ENCODE results near the gene PLXNB1. TPM values are rescaled to one million over a fixed set of nuclear protein-coding genes. Genes with fewer than 3 reads are reported as not detected.

Gene PLXNB1
- total RNA-seq, 5 donors from 2014 or later (not counting 1 experiment from before 2014, with no cell fraction given) = 2.5 to 6.9 (median 5.9) TPM

DNA sequence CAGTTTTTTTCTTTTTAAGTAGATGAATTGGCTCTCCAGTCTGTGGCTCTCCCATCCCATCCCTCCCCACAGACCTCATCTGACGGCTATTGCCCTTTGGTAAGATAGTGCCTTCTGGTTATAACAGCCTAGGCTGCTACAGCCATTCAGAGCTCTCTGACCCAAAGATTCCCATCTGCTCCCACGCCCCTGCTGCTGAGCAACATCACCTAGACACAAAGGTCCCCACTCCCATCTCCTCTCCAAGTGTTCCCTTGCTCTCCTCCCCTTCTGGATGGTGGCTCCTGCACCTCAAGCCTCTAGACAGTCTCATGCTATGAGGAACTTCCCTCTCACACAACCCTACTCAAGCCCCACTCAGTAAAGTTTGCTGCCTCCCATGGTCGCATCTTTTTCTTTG lies 34.2 kb downstream of the PLXNB1 start:
- Histone ChIP-seq H3K9me3 (no peaks in the 10 kb centered on the region), H3K4me1 (ENCODE audit: control insufficient read depth in 1 of 2, extremely low read depth in 1 of 2, insufficient read depth in 2 of 2, low read length in 2 of 2) (no peaks in the 10 kb centered on the region), H3K36me3 (ENCODE audit: control insufficient read depth in 2 of 2, extremely low read depth in 1 of 2, insufficient read depth in 1 of 2, low read length in 1 of 2) (no peaks in the 10 kb centered on the region), H3K4me3 (ENCODE audit: control insufficient read depth in 1 of 2, extremely low read depth in 1 of 2, low read length in 1 of 2) (no peak overlapping the region), H3K27ac (ENCODE audit: low read length) (no peak overlapping the region), H3K27me3 (replicated peaks in 1 of 2; ENCODE audit: control insufficient read depth in 2 of 2, extremely low read depth in 1 of 2, insufficient read depth in 2 of 2, low read length in 1 of 2) (peaks cover 0 to 21% of the 10 kb centered on the region in 2 experiments)
- no peaks in the 10 kb centered on the region for H3K36me3 Mint-ChIP-seq
- H3K27ac Mint-ChIP-seq = no peak overlapping the region
- POLR2A ChIA-PET = interaction anchor here in 1 of 2 donors (0.6 kb wide), 1 partner anchor 142 kb away, joined by 4 read pairs; no protein-coding TSS in a partner anchor
- 76% methylated on average over 3 of the region's 3 CpGs for WGBS (ENCODE audit: insufficient coverage)
- no peak overlapping the region for H3K4me3 Mint-ChIP-seq
- peaks cover 11 to 17% of the 10 kb centered on the region in 2 donors for H3K27me3 Mint-ChIP-seq
- CTCF ChIA-PET = no interaction called here
- no peak for DNase-seq
- H3K9me3 Mint-ChIP-seq = no peaks in the 10 kb centered on the region
- no peaks in the 10 kb centered on the region for H3K4me1 Mint-ChIP-seq
- no peak for ATAC-seq (replicated peaks in 1 of 4)

DNA sequence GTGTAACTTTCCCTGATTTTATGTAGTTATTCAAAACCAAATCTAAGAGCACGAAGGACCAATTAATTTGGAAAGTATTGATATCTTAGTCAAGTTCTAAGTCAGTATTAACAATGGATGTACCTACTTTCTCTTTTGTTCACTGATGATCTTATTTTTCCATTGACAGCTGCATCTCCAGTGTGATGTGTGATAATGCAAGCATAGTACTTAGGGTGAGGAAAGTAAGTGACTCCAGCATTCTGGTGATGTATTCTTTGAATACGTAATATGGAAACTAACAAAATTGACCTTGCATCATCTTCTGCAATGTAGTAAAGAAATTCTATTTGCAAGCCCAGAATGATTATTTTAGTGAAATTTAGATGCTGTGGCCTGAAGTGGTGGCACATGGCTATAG lies 35.5 kb downstream of the PLXNB1 start:
- Mint-ChIP-seq H3K27me3 (peaks cover 10 to 17% of the 10 kb centered on the region in 2 donors), H3K27ac (no peak overlapping the region), H3K9me3 (no peaks in the 10 kb centered on the region), H3K4me1 (no peaks in the 10 kb centered on the region), H3K4me3 (no peak overlapping the region), H3K36me3 (no peaks in the 10 kb centered on the region)
- WGBS (ENCODE audit: insufficient coverage) = no CpG with 5 or more reads among the region's 2 CpGs
- ATAC-seq (replicated peaks in 1 of 4) (no peak), DNase-seq (no peak)
- Histone ChIP-seq H3K36me3 (ENCODE audit: control insufficient read depth in 2 of 2, extremely low read depth in 1 of 2, insufficient read depth in 1 of 2, low read length in 1 of 2) (no peaks in the 10 kb centered on the region), H3K27me3 (replicated peaks in 1 of 2; ENCODE audit: control insufficient read depth in 2 of 2, extremely low read depth in 1 of 2, insufficient read depth in 2 of 2, low read length in 1 of 2) (peaks cover 0 to 21% of the 10 kb centered on the region in 2 experiments), H3K4me1 (ENCODE audit: control insufficient read depth in 1 of 2, extremely low read depth in 1 of 2, insufficient read depth in 2 of 2, low read length in 2 of 2) (no peaks in the 10 kb centered on the region), H3K4me3 (ENCODE audit: control insufficient read depth in 1 of 2, extremely low read depth in 1 of 2, low read length in 1 of 2) (no peak overlapping the region), H3K9me3 (no peaks in the 10 kb centered on the region), H3K27ac (ENCODE audit: low read length) (no peak overlapping the region)
- ChIA-PET CTCF (no interaction called here), POLR2A (no interaction called here)

GRCh38 chr3:48388966-48389365 lies 40.9 kb downstream of the PLXNB1 start:
- H3K27ac Mint-ChIP-seq = no peak overlapping the region

DNA sequence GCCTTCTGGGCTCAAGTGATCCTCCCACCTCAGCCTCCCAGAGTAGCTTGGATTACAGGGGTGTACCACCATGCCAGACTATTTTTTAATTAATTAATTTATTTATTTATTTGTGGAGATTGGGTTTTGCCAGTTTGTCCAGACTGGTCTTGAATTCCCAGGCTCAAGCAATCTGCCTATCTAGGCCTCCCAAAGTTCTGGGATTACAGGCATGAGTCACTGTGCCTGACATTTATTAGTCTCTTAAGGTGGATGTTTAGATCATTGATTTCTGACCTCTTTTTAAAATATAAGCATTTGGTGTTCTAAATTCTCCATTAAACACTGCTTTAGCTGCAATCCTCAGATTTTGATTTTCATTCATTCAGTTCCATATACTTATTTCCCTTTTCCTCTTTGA lies 42.3 kb downstream of the PLXNB1 start:
- H3K27ac Mint-ChIP-seq = no peak overlapping the region
- H3K4me1 ChIP-seq (ENCODE audit: control insufficient read depth in 1 of 2, extremely low read depth in 1 of 2, insufficient read depth in 2 of 2, low read length in 2 of 2) = no peaks in the 10 kb centered on the region
- H3K4me3 ChIP-seq (ENCODE audit: control insufficient read depth in 1 of 2, extremely low read depth in 1 of 2, low read length in 1 of 2) = no peak overlapping the region
- H3K9me3 ChIP-seq = no peaks in the 10 kb centered on the region
- DNase-seq = no peak
- POLR2A ChIA-PET = interaction anchor here in 1 of 2 donors (0.6 kb wide), 1 partner anchor 25 kb away, joined by 3 read pairs; no protein-coding TSS in a partner anchor
- H3K9me3 Mint-ChIP-seq = no peaks in the 10 kb centered on the region
- peaks cover 3 to 12% of the 10 kb centered on the region in 2 donors for H3K27me3 Mint-ChIP-seq
- H3K27ac ChIP-seq (ENCODE audit: low read length) = no peak overlapping the region
- no peaks in the 10 kb centered on the region for H3K36me3 ChIP-seq (ENCODE audit: control insufficient read depth in 2 of 2, extremely low read depth in 1 of 2, insufficient read depth in 1 of 2, low read length in 1 of 2)
- CTCF ChIA-PET = interaction anchor here in 1 of 2 donors (1.3 kb wide), 1 partner anchor 13 kb away, joined by 4 read pairs; no protein-coding TSS in a partner anchor
- no peaks in the 10 kb centered on the region for H3K27me3 ChIP-seq (replicated peaks in 1 of 2; ENCODE audit: control insufficient read depth in 2 of 2, extremely low read depth in 1 of 2, insufficient read depth in 2 of 2, low read length in 1 of 2)
- no peaks in the 10 kb centered on the region for H3K4me1 Mint-ChIP-seq
- H3K4me3 Mint-ChIP-seq = no peak overlapping the region
- ATAC-seq (replicated peaks in 1 of 4) = no peak
- H3K36me3 Mint-ChIP-seq = no peaks in the 10 kb centered on the region

More at GRCh38 chr3:48388966-48389365, 40.9 kb downstream of the PLXNB1 start:
- no CpG with 5 or more reads among the region's 2 CpGs for WGBS (ENCODE audit: insufficient coverage)
- H3K36me3 ChIP-seq (ENCODE audit: control insufficient read depth in 2 of 2, extremely low read depth in 1 of 2, insufficient read depth in 1 of 2, low read length in 1 of 2) = no peaks in the 10 kb centered on the region
- no peak overlapping the region for H3K4me3 ChIP-seq (ENCODE audit: control insufficient read depth in 1 of 2, extremely low read depth in 1 of 2, low read length in 1 of 2)
- H3K27ac ChIP-seq (ENCODE audit: low read length) = no peak overlapping the region
- no peaks in the 10 kb centered on the region for H3K9me3 Mint-ChIP-seq
- no peaks in the 10 kb centered on the region for H3K4me1 ChIP-seq (ENCODE audit: control insufficient read depth in 1 of 2, extremely low read depth in 1 of 2, insufficient read depth in 2 of 2, low read length in 2 of 2)
- CTCF ChIA-PET = interaction anchor here in 1 of 2 donors (1.0 kb wide), 1 partner anchor 12 kb away, joined by 5 read pairs; no protein-coding TSS in a partner anchor
- POLR2A ChIA-PET = interaction anchor here (0.6 to 0.8 kb wide), 2 partner anchors 79 to 1038 kb away, joined by 3 read pairs; no protein-coding TSS in a partner anchor
- no peaks in the 10 kb centered on the region for H3K4me1 Mint-ChIP-seq
- no peaks in the 10 kb centered on the region for H3K36me3 Mint-ChIP-seq
- DNase-seq (no peak), ATAC-seq (replicated peaks in 1 of 4) (no peak)
- H3K9me3 ChIP-seq = no peaks in the 10 kb centered on the region
- H3K27me3 ChIP-seq (replicated peaks in 1 of 2; ENCODE audit: control insufficient read depth in 2 of 2, extremely low read depth in 1 of 2, insufficient read depth in 2 of 2, low read length in 1 of 2) = peaks cover 0 to 6% of the 10 kb centered on the region in 2 experiments
- H3K4me3 Mint-ChIP-seq = no peak overlapping the region
- H3K27me3 Mint-ChIP-seq = peaks cover 4 to 16% of the 10 kb centered on the region in 2 donors

DNA sequence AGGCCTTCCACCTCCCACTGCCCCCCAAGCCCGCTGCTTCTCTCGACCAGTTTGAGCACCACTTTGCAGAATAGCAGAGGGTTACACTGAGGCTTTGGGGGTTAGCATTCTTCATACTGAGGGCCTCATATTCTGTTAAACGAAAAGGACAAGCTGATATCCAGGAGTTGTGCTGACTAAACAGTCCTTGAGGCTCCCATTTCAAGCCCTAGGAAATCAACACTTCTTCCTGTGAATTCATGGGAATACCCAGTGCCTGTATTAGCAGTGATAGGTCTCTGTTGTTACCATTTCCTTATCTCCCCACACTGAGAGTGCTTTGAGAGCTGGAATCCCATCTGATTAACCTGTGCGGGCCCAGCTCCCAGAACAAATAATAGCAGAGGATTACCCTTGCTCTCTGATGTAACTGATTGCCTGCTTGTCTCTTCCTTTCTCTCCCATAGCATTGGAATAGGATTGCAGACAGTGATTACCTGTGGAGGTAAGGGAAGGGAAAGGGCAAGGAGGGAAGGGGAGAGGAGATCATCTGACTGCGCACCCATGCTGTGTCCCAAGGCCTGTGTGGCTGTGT lies 56.9 kb downstream of the PLXNB1 start:
- no peak overlapping the region for H3K4me3 ChIP-seq (ENCODE audit: control insufficient read depth in 1 of 2, extremely low read depth in 1 of 2, low read length in 1 of 2)
- peaks cover 0 to 2% of the 10 kb centered on the region in 2 donors for H3K27me3 Mint-ChIP-seq
- no peak overlapping the region for H3K27ac ChIP-seq (ENCODE audit: low read length)
- no peak for DNase-seq
- no peaks in the 10 kb centered on the region for H3K4me1 Mint-ChIP-seq
- no peaks in the 10 kb centered on the region for H3K4me1 ChIP-seq (ENCODE audit: control insufficient read depth in 1 of 2, extremely low read depth in 1 of 2, insufficient read depth in 2 of 2, low read length in 2 of 2)
- no peak overlapping the region for H3K27ac Mint-ChIP-seq
- no peaks in the 10 kb centered on the region for H3K36me3 ChIP-seq (ENCODE audit: control insufficient read depth in 2 of 2, extremely low read depth in 1 of 2, insufficient read depth in 1 of 2, low read length in 1 of 2)
- H3K27me3 ChIP-seq (replicated peaks in 1 of 2; ENCODE audit: control insufficient read depth in 2 of 2, extremely low read depth in 1 of 2, insufficient read depth in 2 of 2, low read length in 1 of 2) = peaks cover 0 to 2% of the 10 kb centered on the region in 2 experiments
- WGBS (ENCODE audit: insufficient coverage) = 100% methylated on average over 4 of the region's 5 CpGs
- CTCF ChIA-PET = interaction anchor here in 1 of 2 donors (0.7 kb wide), 1 partner anchor 23 kb away, joined by 3 read pairs; no protein-coding TSS in a partner anchor
- no peaks in the 10 kb centered on the region for H3K36me3 Mint-ChIP-seq
- H3K9me3 Mint-ChIP-seq = no peaks in the 10 kb centered on the region
- no peaks in the 10 kb centered on the region for H3K9me3 ChIP-seq
- no peak overlapping the region for H3K4me3 Mint-ChIP-seq
- no peak for ATAC-seq (replicated peaks in 1 of 4)
- POLR2A ChIA-PET = no interaction called here

DNA sequence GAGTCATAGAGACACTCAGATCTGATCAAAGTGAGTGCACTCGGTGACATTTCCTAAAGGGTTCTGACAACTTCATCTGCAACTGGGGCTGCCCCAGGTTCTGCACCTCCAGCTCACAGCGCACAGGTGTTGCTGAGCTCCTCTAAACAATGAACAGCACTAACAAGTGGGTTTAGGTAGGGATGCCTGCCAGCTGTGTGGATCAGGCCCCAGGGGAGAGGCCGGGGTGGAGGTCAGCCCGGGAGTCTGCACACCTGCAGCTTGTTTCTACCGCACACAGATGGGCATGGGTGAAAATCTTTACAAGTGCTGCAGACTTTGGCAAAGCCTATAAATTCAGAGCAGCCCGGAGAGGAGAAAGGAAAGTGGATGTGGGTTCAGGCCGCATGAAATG lies 57.5 kb downstream of the PLXNB1 start:
- Mint-ChIP-seq H3K9me3 (no peaks in the 10 kb centered on the region), H3K4me3 (no peak overlapping the region), H3K27me3 (no peaks in the 10 kb centered on the region), H3K36me3 (no peaks in the 10 kb centered on the region), H3K27ac (no peak overlapping the region), H3K4me1 (no peaks in the 10 kb centered on the region)
- WGBS (ENCODE audit: insufficient coverage) = 65% methylated on average over 5 of the region's 7 CpGs
- ChIA-PET CTCF (no interaction called here), POLR2A (interaction anchor here in 1 of 2 donors (0.5 kb wide), 1 partner anchor 64 kb away, joined by 6 read pairs; no protein-coding TSS in a partner anchor)
- Histone ChIP-seq H3K9me3 (no peaks in the 10 kb centered on the region), H3K4me1 (ENCODE audit: control insufficient read depth in 1 of 2, extremely low read depth in 1 of 2, insufficient read depth in 2 of 2, low read length in 2 of 2) (no peaks in the 10 kb centered on the region), H3K36me3 (ENCODE audit: control insufficient read depth in 2 of 2, extremely low read depth in 1 of 2, insufficient read depth in 1 of 2, low read length in 1 of 2) (no peaks in the 10 kb centered on the region), H3K27ac (ENCODE audit: low read length) (no peak overlapping the region), H3K27me3 (replicated peaks in 1 of 2; ENCODE audit: control insufficient read depth in 2 of 2, extremely low read depth in 1 of 2, insufficient read depth in 2 of 2, low read length in 1 of 2) (peaks cover 0 to 2% of the 10 kb centered on the region in 2 experiments), H3K4me3 (ENCODE audit: control insufficient read depth in 1 of 2, extremely low read depth in 1 of 2, low read length in 1 of 2) (no peak overlapping the region)
- ATAC-seq (replicated peaks in 1 of 4) (no peak), DNase-seq (no peak)

Data from T-cell (primary cell).